Thyroid gland (tissue), 4 donors: Measurements from ENCODE around the gene CXCR6.

ENCODE experiments used
- POLR2A ChIP-seq, 2 donors: fragments of 450-650 bp; IDR thresholded peaks; one replicate each; pipeline ENCODE4 v1.6.1; 2017; ENCODE audit warnings: antibody characterized with exemption in 2 of 2, mild to moderate bottlenecking in 2 of 2, moderate library complexity in 1 of 2
- TF ChIP-seq, protein P1 (sequence below), 6 experiments: fragments of 200-600 bp in 3 of 6; fragments of 450-650 bp in 3 of 6; sonication (generic) in 3 of 6; IDR thresholded peaks; one replicate each; pipeline ENCODE4 v1.5.1; 2016 to 2019; ENCODE audit warnings: antibody characterized with exemption in 6 of 6, mild to moderate bottlenecking in 2 of 6, inconsistent platforms in 1 of 6, moderate library complexity in 1 of 6

DNA sequence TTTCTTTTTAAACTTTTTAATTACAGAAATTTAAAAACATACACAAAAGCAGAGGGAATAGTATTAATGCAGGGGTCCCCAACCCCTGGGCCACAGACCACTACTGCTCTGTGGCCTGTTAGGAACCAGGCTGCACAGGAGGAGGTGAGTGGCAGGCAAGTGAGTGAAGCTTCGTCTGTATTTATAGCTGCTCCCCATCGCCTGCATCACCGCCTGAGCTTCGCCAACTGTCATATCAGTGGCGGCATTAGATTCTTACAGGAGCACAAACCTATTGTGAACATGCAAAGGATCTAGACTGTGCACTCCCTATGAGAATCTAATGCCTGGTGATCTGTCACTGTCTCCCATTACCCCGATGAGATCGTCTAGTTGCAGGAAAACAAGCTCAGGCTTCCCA is 34.5 kb upstream of the CXCR6 start:
- TF ChIP-seq, protein P1, sequence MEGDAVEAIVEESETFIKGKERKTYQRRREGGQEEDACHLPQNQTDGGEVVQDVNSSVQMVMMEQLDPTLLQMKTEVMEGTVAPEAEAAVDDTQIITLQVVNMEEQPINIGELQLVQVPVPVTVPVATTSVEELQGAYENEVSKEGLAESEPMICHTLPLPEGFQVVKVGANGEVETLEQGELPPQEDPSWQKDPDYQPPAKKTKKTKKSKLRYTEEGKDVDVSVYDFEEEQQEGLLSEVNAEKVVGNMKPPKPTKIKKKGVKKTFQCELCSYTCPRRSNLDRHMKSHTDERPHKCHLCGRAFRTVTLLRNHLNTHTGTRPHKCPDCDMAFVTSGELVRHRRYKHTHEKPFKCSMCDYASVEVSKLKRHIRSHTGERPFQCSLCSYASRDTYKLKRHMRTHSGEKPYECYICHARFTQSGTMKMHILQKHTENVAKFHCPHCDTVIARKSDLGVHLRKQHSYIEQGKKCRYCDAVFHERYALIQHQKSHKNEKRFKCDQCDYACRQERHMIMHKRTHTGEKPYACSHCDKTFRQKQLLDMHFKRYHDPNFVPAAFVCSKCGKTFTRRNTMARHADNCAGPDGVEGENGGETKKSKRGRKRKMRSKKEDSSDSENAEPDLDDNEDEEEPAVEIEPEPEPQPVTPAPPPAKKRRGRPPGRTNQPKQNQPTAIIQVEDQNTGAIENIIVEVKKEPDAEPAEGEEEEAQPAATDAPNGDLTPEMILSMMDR (IDR thresholded peaks at IDR 0.05): no peak
- TF ChIP-seq POLR2A (IDR thresholded peaks at IDR 0.05): no peak
